OCI-LY3 (cell line): Measurements from ENCODE around the gene CPAMD8.

Experiments used
- H2AFZ ChIP-seq: fragments of 200-600, 300-600 bp; shearing (Covaris generic); 2 replicates; pipeline ENCODE4 v1.6.0; 2014; ENCODE audit warnings: antibody characterized with exemption, low read depth, low read length
- H3K27ac ChIP-seq: fragments of 200-600, 300-600 bp; sonication (generic); 2 replicates; pipeline ENCODE4 v1.5.1; 2014; ENCODE audit warnings: mild to moderate bottlenecking, low read length, moderate library complexity, mixed read lengths
- H3K27me3 ChIP-seq: fragments of 200-600, 300-600 bp; sonication (generic); 2 replicates; pipeline ENCODE4 v1.6.1; 2014; ENCODE audit warnings: low read depth, low read length, mixed read lengths
- H3K36me3 ChIP-seq: fragments of 200-600, 300-600 bp; sonication (generic); replicated peaks from 2 replicates; pipeline ENCODE3; 2014; ENCODE audit warnings: low read depth, low read length, mixed read lengths
- H3K4me1 ChIP-seq: fragments of 300-600, 200-600 bp; sonication (generic); 2 replicates; pipeline ENCODE4 v1.6.1; 2014; ENCODE audit warnings: low read length, mixed read lengths
- H3K4me2 ChIP-seq: fragments of 200-600, 300-600 bp; sonication (generic); 2 replicates; pipeline ENCODE4 v1.6.1; 2014; ENCODE audit warnings: low read length, mixed read lengths
- H3K4me3 ChIP-seq: fragments of 300-600, 200-600 bp; sonication (generic); 2 replicates; pipeline ENCODE4 v1.5.1; 2014; ENCODE audit warnings: antibody characterized with exemption, mild to moderate bottlenecking, low read length, moderate library complexity
- H3K79me2 ChIP-seq: fragments of 300-600, 200-600 bp; shearing (Covaris generic); 2 replicates; pipeline ENCODE4 v1.6.1; 2014; ENCODE audit warnings: mild to moderate bottlenecking, low read length, mixed read lengths
- H3K9ac ChIP-seq: fragments of 300-600, 200-600 bp; shearing (Covaris generic); 2 replicates; pipeline ENCODE4 v1.6.0; 2014; ENCODE audit warnings: mild to moderate bottlenecking, low read length, moderate library complexity
- H3K9me3 ChIP-seq: fragments of 200-600, 300-600 bp; shearing (Covaris generic); 2 replicates; pipeline ENCODE4 v1.6.1; 2014; ENCODE audit warnings: low read length, mixed read lengths; ENCODE audit not compliant: insufficient read depth
- H4K20me1 ChIP-seq: fragments of 200-600, 300-600 bp; sonication (generic); 2 replicates; pipeline ENCODE4 v1.6.1; 2016; ENCODE audit warnings: low read length, mixed read lengths; ENCODE audit not compliant: insufficient read depth
- EZH2phosphoT487 ChIP-seq: fragments of 200-600 bp; shearing (Covaris generic); IDR thresholded peaks from 2 replicates; pipeline ENCODE4 v1.6.1; 2018; ENCODE audit warnings: antibody characterized with exemption, mixed run types, low read depth
- TF ChIP-seq, protein P1 (sequence below): fragments of 200-600, 300-600 bp; sonication (generic); IDR thresholded peaks from 2 replicates; pipeline ENCODE4 v1.5.1; 2014; ENCODE audit warnings: antibody characterized with exemption, low read length, low read depth

The CPAMD8 gene

DNA sequence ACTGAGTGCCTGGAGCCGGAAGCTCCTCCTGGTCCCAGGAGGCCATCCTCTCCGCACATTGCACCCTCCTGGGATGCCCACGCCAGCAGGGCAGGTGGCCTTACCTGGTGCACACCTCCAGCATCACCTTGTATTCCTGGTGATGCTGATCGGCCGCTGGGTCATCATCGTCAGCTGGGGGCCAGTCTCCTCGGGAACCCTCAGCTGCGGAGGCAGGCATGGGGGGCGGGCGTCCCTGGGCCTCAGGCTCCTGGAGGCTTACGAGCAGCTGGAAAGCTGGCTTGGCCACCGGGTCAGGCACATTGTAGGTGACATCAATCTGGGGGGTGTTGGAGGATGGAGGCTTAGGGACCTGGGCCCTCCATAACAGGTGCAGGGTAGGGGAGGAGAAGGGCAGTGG, 124.1 kb downstream of the CPAMD8 start:
- TF ChIP-seq EZH2phosphoT487, result no peak
- TF ChIP-seq, protein P1, sequence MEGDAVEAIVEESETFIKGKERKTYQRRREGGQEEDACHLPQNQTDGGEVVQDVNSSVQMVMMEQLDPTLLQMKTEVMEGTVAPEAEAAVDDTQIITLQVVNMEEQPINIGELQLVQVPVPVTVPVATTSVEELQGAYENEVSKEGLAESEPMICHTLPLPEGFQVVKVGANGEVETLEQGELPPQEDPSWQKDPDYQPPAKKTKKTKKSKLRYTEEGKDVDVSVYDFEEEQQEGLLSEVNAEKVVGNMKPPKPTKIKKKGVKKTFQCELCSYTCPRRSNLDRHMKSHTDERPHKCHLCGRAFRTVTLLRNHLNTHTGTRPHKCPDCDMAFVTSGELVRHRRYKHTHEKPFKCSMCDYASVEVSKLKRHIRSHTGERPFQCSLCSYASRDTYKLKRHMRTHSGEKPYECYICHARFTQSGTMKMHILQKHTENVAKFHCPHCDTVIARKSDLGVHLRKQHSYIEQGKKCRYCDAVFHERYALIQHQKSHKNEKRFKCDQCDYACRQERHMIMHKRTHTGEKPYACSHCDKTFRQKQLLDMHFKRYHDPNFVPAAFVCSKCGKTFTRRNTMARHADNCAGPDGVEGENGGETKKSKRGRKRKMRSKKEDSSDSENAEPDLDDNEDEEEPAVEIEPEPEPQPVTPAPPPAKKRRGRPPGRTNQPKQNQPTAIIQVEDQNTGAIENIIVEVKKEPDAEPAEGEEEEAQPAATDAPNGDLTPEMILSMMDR, result no peak

DNA sequence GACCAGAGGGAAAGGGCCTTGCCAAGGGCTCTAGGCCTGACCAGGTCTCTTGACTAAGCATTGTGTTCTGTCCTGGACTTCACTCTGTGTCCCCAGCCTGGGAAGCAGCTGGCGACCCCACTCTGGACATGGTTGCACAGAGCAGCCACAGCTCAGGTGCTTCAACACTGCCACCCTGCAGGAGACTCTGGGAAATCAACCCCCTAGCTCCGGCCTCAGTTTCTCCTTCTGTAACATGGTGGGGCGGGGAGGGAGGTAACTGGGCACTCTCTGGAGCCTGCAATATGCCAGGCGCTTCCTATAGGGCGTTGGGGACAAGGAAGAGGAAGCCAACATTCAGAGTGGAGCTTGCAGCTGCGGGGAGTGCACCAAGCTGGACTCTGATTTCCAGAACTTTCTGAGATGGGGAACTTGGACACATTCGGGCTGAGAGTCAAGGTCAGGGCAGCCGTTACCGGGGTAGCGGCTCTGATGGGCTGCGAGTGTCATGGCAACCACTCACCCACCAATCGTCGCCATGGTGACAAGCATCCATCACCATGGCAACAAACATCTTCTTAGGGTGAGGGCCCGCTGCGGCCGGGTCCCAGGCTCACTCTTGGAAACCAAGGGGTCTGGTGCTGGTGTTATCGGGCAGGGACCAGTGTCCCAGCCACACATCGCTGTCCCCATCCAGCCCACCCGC, 125.0 kb downstream of the CPAMD8 start:
- Histone ChIP-seq H3K9ac (no peak overlapping the region), H4K20me1 (no peaks in the 10 kb centered on the region), H3K36me3 (no peaks in the 10 kb centered on the region), H3K79me2 (no peaks in the 10 kb centered on the region), H3K4me1 (no peaks in the 10 kb centered on the region), H3K4me2 (no peak overlapping the region), H2AFZ (no peak overlapping the region), H3K27me3 (no peaks in the 10 kb centered on the region), H3K9me3 (no peaks in the 10 kb centered on the region), H3K4me3 (no peak overlapping the region), H3K27ac (no peak overlapping the region)
- TF ChIP-seq EZH2phosphoT487, result no peak

More for the DNA sequence above, 124.1 kb downstream of the CPAMD8 start:
- Histone ChIP-seq H3K79me2 (no peaks in the 10 kb centered on the region), H4K20me1 (no peaks in the 10 kb centered on the region), H3K9me3 (no peaks in the 10 kb centered on the region), H3K36me3 (no peaks in the 10 kb centered on the region), H2AFZ (no peak overlapping the region), H3K4me2 (no peak overlapping the region), H3K4me3 (no peak overlapping the region), H3K4me1 (no peaks in the 10 kb centered on the region), H3K9ac (no peak overlapping the region), H3K27ac (no peak overlapping the region), H3K27me3 (no peaks in the 10 kb centered on the region)

DNA sequence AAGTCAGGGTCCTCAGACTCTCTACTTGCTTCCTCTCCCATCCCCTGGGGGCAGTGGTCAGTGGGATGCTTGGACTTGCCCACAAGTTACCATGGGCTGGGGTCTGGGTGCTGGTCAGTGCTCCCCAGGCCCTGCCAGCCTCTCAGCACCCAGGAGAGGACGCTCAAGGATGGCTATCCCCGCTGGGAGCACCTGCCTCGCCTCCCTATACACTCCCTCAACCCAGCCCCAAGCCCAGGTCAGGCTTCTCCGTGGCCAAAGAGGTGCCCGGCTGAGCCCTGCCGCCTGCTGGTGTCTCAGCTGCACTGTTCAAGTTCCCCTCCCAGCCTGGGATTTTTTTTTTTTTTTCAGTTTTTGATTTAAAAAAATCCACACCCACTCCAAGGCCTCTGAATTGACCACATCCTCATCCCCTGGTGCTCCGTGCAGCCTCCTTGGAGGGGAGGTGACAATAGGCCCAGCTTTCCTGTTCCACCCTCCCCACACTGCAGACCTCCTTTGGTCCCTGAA, 127.0 kb downstream of the CPAMD8 start:
- TF ChIP-seq, protein P1, result peak; percentile 53
- no peak for TF ChIP-seq EZH2phosphoT487
- no peaks in the 10 kb centered on the region for H3K79me2 ChIP-seq
- no peaks in the 10 kb centered on the region for H4K20me1 ChIP-seq
- no peak overlapping the region for H3K4me2 ChIP-seq
- no peak overlapping the region for H3K4me3 ChIP-seq
- H3K9ac ChIP-seq, result no peak overlapping the region
- no peaks in the 10 kb centered on the region for H3K27me3 ChIP-seq
- H3K9me3 ChIP-seq, result no peaks in the 10 kb centered on the region
- no peaks in the 10 kb centered on the region for H3K4me1 ChIP-seq
- no peak overlapping the region for H2AFZ ChIP-seq
- no peaks in the 10 kb centered on the region for H3K36me3 ChIP-seq
- no peak overlapping the region for H3K27ac ChIP-seq

DNA sequence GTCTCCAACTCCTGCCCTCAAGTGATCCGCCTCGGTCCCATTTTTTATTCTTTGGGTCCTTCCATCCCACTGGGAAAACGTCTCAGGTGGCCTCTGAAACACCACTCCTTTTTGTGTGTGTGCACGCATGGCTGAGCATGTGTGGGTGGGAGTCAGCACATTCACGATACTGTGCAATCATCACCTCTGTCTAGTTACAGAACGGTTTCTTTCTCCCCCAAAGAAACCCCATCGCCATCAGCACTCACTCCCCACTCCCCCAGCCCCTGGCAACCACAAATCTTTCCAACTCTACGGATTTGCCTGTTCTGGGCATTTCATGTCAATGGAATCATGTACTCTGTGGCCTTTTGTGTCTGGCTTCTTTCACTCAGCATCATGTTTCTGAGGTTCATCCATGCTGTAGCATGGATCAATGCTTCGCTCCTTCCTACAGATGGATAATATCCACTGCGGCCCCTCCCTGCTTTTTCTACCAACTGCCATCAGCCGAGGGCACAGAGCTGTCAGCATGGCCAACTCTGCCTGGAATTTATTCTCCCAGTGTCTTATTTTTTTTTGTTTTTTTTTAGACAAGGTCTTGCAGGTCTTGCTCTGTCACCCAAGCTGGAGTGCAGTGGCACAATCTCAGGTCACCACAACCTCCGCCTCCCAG, 128.1 kb downstream of the CPAMD8 start:
- Histone ChIP-seq H3K9ac (no peak overlapping the region), H3K27ac (no peak overlapping the region)
- TF ChIP-seq, protein P1, result no peak
- no peak for TF ChIP-seq EZH2phosphoT487

More for the DNA sequence above, 128.1 kb downstream of the CPAMD8 start:
- Histone ChIP-seq H4K20me1 (no peaks in the 10 kb centered on the region), H3K4me2 (no peak overlapping the region), H2AFZ (no peak overlapping the region), H3K79me2 (no peaks in the 10 kb centered on the region), H3K9me3 (no peaks in the 10 kb centered on the region), H3K27me3 (no peaks in the 10 kb centered on the region), H3K4me1 (no peaks in the 10 kb centered on the region), H3K4me3 (no peak overlapping the region), H3K36me3 (no peaks in the 10 kb centered on the region)
